Ascending aorta (tissue), 2 donors: ENCODE results near the gene CCL25. TPM values are rescaled to one million over a fixed set of nuclear protein-coding genes. Genes with fewer than 3 reads are reported as not detected.
"Not testable (repeated sequence)": the region's sequence is repeated elsewhere in the genome, so short reads cannot be mapped to it uniquely, and the experiment has no call there.

Source experiments
- DNase-seq, 2 donors: peaks; one replicate each; pipeline ENCODE4 v3.0.0-alpha.2; 2019; ENCODE audit warnings: low spot score in 2 of 2
- H3K27ac ChIP-seq, 2 donors: fragments of 200-600 bp; sonication (generic); one replicate each; pipeline ENCODE4 v1.5.1; 2016 to 2017; ENCODE audit warnings: mild to moderate bottlenecking in 1 of 2
- H3K27me3 ChIP-seq: fragments of 200-600 bp; sonication (generic); one replicate; pipeline ENCODE4 v1.5.1; 2017
- H3K36me3 ChIP-seq, 2 donors: fragments of 200-600 bp; sonication (generic); one replicate each; pipeline ENCODE4 v1.5.1; 2016
- H3K4me1 ChIP-seq, 2 donors: fragments of 200-600 bp; sonication (generic); one replicate each; pipeline ENCODE4 v1.5.1; 2016 to 2017; ENCODE audit warnings: mild to moderate bottlenecking in 1 of 2
- H3K4me3 ChIP-seq, 2 donors: fragments of 200-600 bp; sonication (generic); one replicate each; pipeline ENCODE4 v1.5.1; 2016 to 2017; ENCODE audit warnings: mild to moderate bottlenecking in 1 of 2
- H3K9me3 ChIP-seq, 2 donors: fragments of 200-600 bp; sonication (generic); one replicate each; pipeline ENCODE4 v1.5.1; 2016
- intact Hi-C: fragments of 100-400 bp; cut with DNase I; formaldehyde crosslinking; loops from one replicate; pipeline ENCODE4 v1.15.1; 2023
- total RNA-seq: library from RNA; depleted of rRNA; stranded (reverse); fragments of >200 nt; gene quantifications from one replicate; pipeline ENCODE4 v1.1.0, GENCODE V29; 2016
- TF ChIP-seq, protein P1 (sequence below), 3 experiments: fragments of 200-600 bp in 2 of 3; fragments of 450-650 bp in 1 of 3; sonication (generic) in 2 of 3; IDR thresholded peaks; one replicate each; pipeline ENCODE4 v1.5.1; 2016 to 2019; ENCODE audit warnings: antibody characterized with exemption in 3 of 3, mild to moderate bottlenecking in 1 of 3, moderate library complexity in 1 of 3

Gene CCL25
- total RNA-seq, 1 donor from 2014 or later: not detected

DNA sequence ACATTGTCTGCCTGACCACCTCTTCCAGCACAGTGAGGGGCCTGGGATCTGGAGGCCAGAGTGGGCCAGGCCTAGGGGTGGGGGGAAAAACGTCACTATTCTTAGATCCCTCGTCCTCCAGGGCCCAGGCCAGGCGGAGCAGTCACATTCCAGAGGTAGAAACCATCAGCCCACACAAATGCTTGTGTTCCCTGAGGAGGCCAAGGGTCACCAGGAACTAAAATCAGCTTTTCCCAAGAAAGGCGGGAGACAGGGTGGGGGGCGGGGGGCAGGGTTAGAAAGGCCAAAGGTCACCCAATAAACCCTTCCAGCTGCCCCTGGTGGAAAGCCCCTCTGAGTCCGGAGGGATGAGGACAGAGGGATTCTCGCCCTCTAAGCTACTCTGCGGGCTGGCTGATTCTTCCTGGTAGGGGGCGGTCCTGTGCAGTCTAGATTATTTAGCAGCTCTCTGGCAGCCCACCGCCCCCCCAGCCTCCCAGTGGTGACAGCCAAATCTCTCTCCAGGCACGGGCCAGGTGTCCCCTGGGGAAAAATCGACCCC lies 23.5 kb upstream of the CCL25 start:
- Histone ChIP-seq H3K27ac (no peak overlapping the region), H3K27me3 (no peaks in the 10 kb centered on the region), H3K36me3 (no peaks in the 10 kb centered on the region), H3K4me3 (no peak overlapping the region), H3K9me3 (no peaks in the 10 kb centered on the region), H3K4me1 (no peaks in the 10 kb centered on the region)
- TF ChIP-seq, protein P1, sequence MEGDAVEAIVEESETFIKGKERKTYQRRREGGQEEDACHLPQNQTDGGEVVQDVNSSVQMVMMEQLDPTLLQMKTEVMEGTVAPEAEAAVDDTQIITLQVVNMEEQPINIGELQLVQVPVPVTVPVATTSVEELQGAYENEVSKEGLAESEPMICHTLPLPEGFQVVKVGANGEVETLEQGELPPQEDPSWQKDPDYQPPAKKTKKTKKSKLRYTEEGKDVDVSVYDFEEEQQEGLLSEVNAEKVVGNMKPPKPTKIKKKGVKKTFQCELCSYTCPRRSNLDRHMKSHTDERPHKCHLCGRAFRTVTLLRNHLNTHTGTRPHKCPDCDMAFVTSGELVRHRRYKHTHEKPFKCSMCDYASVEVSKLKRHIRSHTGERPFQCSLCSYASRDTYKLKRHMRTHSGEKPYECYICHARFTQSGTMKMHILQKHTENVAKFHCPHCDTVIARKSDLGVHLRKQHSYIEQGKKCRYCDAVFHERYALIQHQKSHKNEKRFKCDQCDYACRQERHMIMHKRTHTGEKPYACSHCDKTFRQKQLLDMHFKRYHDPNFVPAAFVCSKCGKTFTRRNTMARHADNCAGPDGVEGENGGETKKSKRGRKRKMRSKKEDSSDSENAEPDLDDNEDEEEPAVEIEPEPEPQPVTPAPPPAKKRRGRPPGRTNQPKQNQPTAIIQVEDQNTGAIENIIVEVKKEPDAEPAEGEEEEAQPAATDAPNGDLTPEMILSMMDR (IDR thresholded peaks at IDR 0.05): no peak
- intact Hi-C loops: no loop called here
- no peak for DNase-seq

DNA sequence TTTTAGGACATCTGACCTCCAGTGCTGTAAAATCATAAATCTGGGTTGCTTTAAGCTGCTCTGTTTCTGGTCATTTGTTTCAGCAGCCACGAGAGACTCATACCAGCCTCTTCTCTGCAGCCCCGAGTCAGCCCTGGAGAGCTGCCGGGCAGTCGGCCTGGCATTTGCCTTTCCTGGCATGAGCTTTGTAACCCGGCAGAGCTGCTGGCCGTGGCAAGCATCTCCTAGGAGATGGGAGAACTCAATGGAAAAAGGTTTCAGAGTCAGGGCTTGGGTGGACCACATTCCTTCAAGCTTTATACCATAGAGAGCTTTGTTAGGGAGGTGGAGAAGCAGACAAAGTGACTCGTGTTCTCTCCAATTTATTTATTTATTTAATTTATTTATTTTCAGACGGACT lies 21.6 kb upstream of the CCL25 start:
- Histone ChIP-seq H3K36me3 (no peaks in the 10 kb centered on the region), H3K27ac (no peak overlapping the region), H3K9me3 (no peaks in the 10 kb centered on the region), H3K4me1 (no peaks in the 10 kb centered on the region), H3K4me3 (no peak overlapping the region), H3K27me3 (no peaks in the 10 kb centered on the region)
- TF ChIP-seq, protein P1 (IDR thresholded peaks at IDR 0.05): no peak
- intact Hi-C loops: no loop called here
- DNase-seq: no peak

DNA sequence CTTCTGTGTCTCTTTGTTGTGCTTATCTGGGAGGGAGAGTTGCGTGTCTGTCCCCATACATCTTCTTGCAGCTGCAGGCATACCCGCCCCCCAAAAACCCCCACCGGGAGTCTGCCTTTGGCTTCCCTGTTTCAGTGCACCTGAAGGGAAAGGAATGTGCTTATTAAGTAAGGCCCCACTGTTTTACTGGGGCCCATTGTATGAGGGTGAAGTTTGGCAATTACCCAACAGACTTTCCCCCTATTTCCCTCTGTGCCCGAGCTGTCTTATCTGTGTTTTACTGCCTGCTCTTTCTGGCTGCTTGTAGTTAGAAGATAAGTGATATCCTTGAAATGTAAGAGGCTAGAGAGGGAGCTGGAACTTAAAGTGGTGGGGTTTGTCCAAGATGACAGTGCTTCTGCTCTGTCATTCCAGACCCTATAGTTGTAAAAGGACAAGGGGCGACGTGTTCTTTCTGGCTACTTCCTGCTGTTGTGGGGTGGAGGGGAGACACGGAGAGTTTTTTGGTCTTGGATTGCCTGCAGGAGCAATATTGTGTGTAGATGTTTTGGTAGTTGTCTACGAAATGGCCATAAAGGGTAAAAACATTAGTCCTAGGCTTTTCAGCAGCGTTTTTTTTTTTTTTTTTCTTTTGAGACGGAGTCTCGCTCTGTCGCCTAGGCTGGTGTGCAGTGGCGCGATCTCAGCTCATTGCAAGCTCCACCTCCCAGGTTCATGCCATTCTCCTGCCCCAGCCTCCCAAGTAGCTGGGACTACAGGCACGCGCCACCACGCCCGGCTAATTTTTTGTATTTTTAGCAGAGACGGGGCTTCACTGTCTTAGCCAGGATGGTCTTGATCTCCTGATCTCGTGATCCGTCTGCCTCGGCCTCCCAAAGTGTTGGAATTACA lies 19.0 kb upstream of the CCL25 start:
- H3K36me3 ChIP-seq, H3K27ac ChIP-seq, H3K4me3 ChIP-seq, H3K9me3 ChIP-seq, H3K4me1 ChIP-seq, H3K27me3 ChIP-seq, intact Hi-C loops, DNase-seq: not testable (repeated sequence)

DNA sequence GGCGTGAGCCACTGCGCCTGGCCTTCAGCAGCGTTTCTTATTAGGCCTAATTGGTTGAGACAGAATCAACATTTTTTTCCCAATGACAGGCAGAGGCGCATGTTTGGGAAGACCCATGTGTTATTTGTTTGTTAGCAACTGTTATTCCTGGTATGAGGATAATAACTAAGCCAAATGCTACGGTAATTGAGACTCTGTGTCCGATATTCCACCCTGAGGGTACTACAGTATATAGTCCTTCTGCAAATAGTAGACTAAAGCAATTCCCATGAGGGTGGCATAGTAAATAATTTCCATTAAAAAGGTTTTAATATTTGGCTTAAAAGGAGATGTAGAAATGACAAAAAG lies 18.4 kb upstream of the CCL25 start:
- intact Hi-C loops: no loop called here
- TF ChIP-seq, protein P1 (IDR thresholded peaks at IDR 0.05): no peak
- DNase-seq: no peak

GRCh38 chr19:8036434-8037099 lies 16.0 kb upstream of the CCL25 start:
- no peak for DNase-seq
- Histone ChIP-seq H3K4me1 (no peaks in the 10 kb centered on the region), H3K36me3 (no peaks in the 10 kb centered on the region), H3K9me3 (no peaks in the 10 kb centered on the region), H3K27me3 (no peaks in the 10 kb centered on the region), H3K4me3 (no peak overlapping the region), H3K27ac (no peak overlapping the region)
- TF ChIP-seq, protein P1 (IDR thresholded peaks at IDR 0.05): no peak
- intact Hi-C loops: no loop called here

More for the DNA sequence above, 18.4 kb upstream of the CCL25 start:
- H3K27me3 ChIP-seq: no peaks in the 10 kb centered on the region
- no peak overlapping the region for H3K27ac ChIP-seq
- no peaks in the 10 kb centered on the region for H3K36me3 ChIP-seq
- H3K9me3 ChIP-seq: no peaks in the 10 kb centered on the region
- H3K4me1 ChIP-seq: no peaks in the 10 kb centered on the region
- H3K4me3 ChIP-seq: no peak overlapping the region

- no peaks in the 10 kb centered on the region for H3K36me3 ChIP-seq
- no peak overlapping the region for H3K27ac ChIP-seq
- H3K4me3 ChIP-seq: no peak overlapping the region
- H3K27me3 ChIP-seq: no peaks in the 10 kb centered on the region
- no peaks in the 10 kb centered on the region for H3K4me1 ChIP-seq
- intact Hi-C loops: no loop called here
- H3K9me3 ChIP-seq: no peaks in the 10 kb centered on the region
- TF ChIP-seq, protein P1 (IDR thresholded peaks at IDR 0.05): no peak
- no peak for DNase-seq
These were observed 13.7 kb upstream of the CCL25 start for GRCh38 chr19:8038815-8039214.
